Endothelial cell of umbilical vein (primary cell): ENCODE measurements around the gene GAK.

Experiments
- CTCF ChIP-seq, 2 donors: IDR thresholded peaks; 1 replicate in 1 of 2; 2 replicates in 1 of 2; pipeline ENCODE4 v1.5.1; 2011; ENCODE audit warnings: low read length in 2 of 2, mild to moderate bottlenecking in 2 of 2, moderate library complexity in 2 of 2, control low read depth in 1 of 2, inconsistent platforms in 1 of 2, low read depth in 1 of 2; ENCODE audit not compliant: insufficient read depth in 1 of 2; ENCODE audit errors: extremely low read depth in 1 of 2
- EZH2 ChIP-seq: IDR thresholded peaks from 2 replicates; pipeline ENCODE4 v1.6.1; 2012; ENCODE audit warnings: borderline replicate concordance, low read depth, mild to moderate bottlenecking, moderate library complexity, low read length, inconsistent platforms; ENCODE audit not compliant: severe bottlenecking
- GATA2 ChIP-seq: IDR thresholded peaks from 2 replicates; pipeline ENCODE4 v1.7.0; 2011; ENCODE audit warnings: low read depth, mild to moderate bottlenecking, moderate library complexity, mixed read lengths, low read length; ENCODE audit not compliant: insufficient read length, insufficient read depth
- MYC ChIP-seq: IDR thresholded peaks from one replicate; pipeline ENCODE4 v1.6.1; 2011; ENCODE audit warnings: mild to moderate bottlenecking, low read depth, low read length
- POLR2A ChIP-seq: IDR thresholded peaks from 2 replicates; pipeline ENCODE4 v1.6.1; 2012; ENCODE audit warnings: low read depth, mild to moderate bottlenecking, control low read depth, low read length
- POLR2AphosphoS5 ChIP-seq: IDR thresholded peaks from 2 replicates; pipeline ENCODE4 v1.6.1; 2012; ENCODE audit warnings: low read depth, mild to moderate bottlenecking, control low read depth, low read length, moderate library complexity; ENCODE audit not compliant: insufficient read depth

- no peak for TF ChIP-seq EZH2
- no peak for TF ChIP-seq CTCF (IDR thresholded peaks at IDR 0.05; ENCODE audit: extremely low read depth in 1 of 2, insufficient read depth in 1 of 2, low read depth in 1 of 2, low read length in 2 of 2)
- no peak for TF ChIP-seq POLR2A
- TF ChIP-seq POLR2AphosphoS5: no peak
- no peak for TF ChIP-seq GATA2
- no peak for TF ChIP-seq MYC
Observed at GRCh38 chr4:818106-818921, 113.8 kb downstream of the GAK start.
